Spleen (tissue), 11 donors: ENCODE results near the gene TIE1. TPM values are rescaled to one million over a fixed set of nuclear protein-coding genes. Genes with fewer than 3 reads are reported as not detected.

ENCODE experiments used
- DNase-seq: peaks from one replicate; pipeline ENCODE4 v3.0.0-alpha.2; 2020
- H3K27ac ChIP-seq, 8 donors: fragments of 200-600 bp; sonication (generic) in 7 of 8; 1 replicate in 4 of 8; 2 replicates in 4 of 8; pipeline versions ENCODE4 v1.5.0 to v1.8.0; 2016 to 2021; ENCODE audit warnings: inconsistent platforms in 4 of 8, mild to moderate bottlenecking in 4 of 8, moderate library complexity in 1 of 8
- H3K27me3 ChIP-seq, 7 donors: fragments of 200-600 bp; sonication (generic) in 6 of 7; replicated peaks in 1 of 7; 1 replicate in 4 of 7; 2 replicates in 3 of 7; pipeline versions ENCODE4 v1.5.0 to v1.8.0; 2016 to 2021; ENCODE audit warnings: inconsistent platforms in 3 of 7, mild to moderate bottlenecking in 1 of 7
- H3K36me3 ChIP-seq, 6 donors: fragments of 200-600 bp; sonication (generic) in 5 of 6; 1 replicate in 4 of 6; 2 replicates in 2 of 6; pipeline versions ENCODE4 v1.5.0 to v1.8.0; 2016 to 2021; ENCODE audit warnings: inconsistent platforms in 2 of 6
- H3K4me1 ChIP-seq, 6 donors: fragments of 200-600 bp; sonication (generic) in 5 of 6; 1 replicate in 3 of 6; 2 replicates in 3 of 6; pipeline versions ENCODE4 v1.5.0 to v1.8.0; 2016 to 2021; ENCODE audit warnings: inconsistent platforms in 3 of 6
- H3K4me3 ChIP-seq, 8 donors: fragments of 200-600 bp; sonication (generic) in 7 of 8; 1 replicate in 4 of 8; 2 replicates in 4 of 8; pipeline versions ENCODE4 v1.5.0 to v1.8.0; 2016 to 2021; ENCODE audit warnings: inconsistent platforms in 4 of 8, mild to moderate bottlenecking in 4 of 8, moderate library complexity in 2 of 8
- H3K9me3 ChIP-seq, 8 donors: fragments of 200-600 bp; sonication (generic) in 7 of 8; 1 replicate in 4 of 8; 2 replicates in 4 of 8; pipeline versions ENCODE4 v1.5.0 to v1.8.0; 2016 to 2021; ENCODE audit warnings: inconsistent platforms in 4 of 8
- POLR2A ChIP-seq, 3 donors: fragments of 450-650 bp; IDR thresholded peaks; one replicate each; pipeline ENCODE4 v1.5.1; 2017; ENCODE audit warnings: antibody characterized with exemption in 3 of 3, mild to moderate bottlenecking in 1 of 3
- POLR2AphosphoS5 ChIP-seq, 3 donors: sonication (generic); formaldehyde crosslinking; IDR thresholded peaks; one replicate each; pipeline ENCODE4 v1.5.1; 2017; ENCODE audit warnings: antibody characterized with exemption in 3 of 3
- WGBS, 5 donors: extraction: QIAGEN DNeasy Blood & Tissue Kit in 3 of 5; methylation state at CpG; one replicate each; pipeline versions ENCODE4 v1.1.5 to v1.1.7; 2013 to 2018; 5-methylcytosine and 5-hydroxymethylcytosine counted together
- intact Hi-C: fragments of 100-400 bp; cut with DNase I; formaldehyde crosslinking; loops from one replicate; pipeline ENCODE4 v1.15.0; 2023; ENCODE audit warnings: low total_unique reads
- polyA plus RNA-seq, 3 donors: library from polyadenylated mRNA; stranded (reverse); fragments of 200-250 nt; gene quantifications; one replicate each; pipeline ENCODE4 v1.2.1, GENCODE V29; 2013
- total RNA-seq, 7 donors: library from RNA; depleted of rRNA in 3 of 7; stranded (reverse); fragments of >200 nt in 3 of 7; fragmentation: NEBNext Ultra II Directional in 4 of 7; extraction: Animal tissue kit (Norgen Biotek cat#: 25700) in 4 of 7; gene quantifications; one replicate each; pipeline versions ENCODE4 v1.1.0 to v1.2.1, GENCODE V29; 2016 to 2021
- TF ChIP-seq, protein P1 (sequence below), 11 experiments: fragments of 200-600 bp in 7 of 11; fragments of 450-650 bp in 4 of 11; sonication (generic) in 4 of 11; IDR thresholded peaks in 8 of 11; conservative IDR thresholded peaks in 3 of 11; 1 replicate in 7 of 11; 2 replicates in 4 of 11; pipeline versions ENCODE4 v1.4.0 to v1.8.0; 2016 to 2021; ENCODE audit warnings: antibody characterized with exemption in 11 of 11, inconsistent platforms in 4 of 11, mild to moderate bottlenecking in 1 of 11
- donor health status: healthy with polysubstance abuse.
- donor health status: DM: no; HTN: no; CAD: no; lungs with moderate emphysema.
- donor health status: DM: no; HTN: no; CAD: no.
- donor health status: Bipolar disorder and iron deficiency.
- donor health status: healthy.
- donor health status: DM: no; HTN: no; CAD: no.
- donor health status: DM: yes; HTN: yes; CAD: no.

The TIE1 gene
- total and polyA plus RNA-seq, 10 donors: 4.9 to 81.8 (median 55.7) TPM

DNA sequence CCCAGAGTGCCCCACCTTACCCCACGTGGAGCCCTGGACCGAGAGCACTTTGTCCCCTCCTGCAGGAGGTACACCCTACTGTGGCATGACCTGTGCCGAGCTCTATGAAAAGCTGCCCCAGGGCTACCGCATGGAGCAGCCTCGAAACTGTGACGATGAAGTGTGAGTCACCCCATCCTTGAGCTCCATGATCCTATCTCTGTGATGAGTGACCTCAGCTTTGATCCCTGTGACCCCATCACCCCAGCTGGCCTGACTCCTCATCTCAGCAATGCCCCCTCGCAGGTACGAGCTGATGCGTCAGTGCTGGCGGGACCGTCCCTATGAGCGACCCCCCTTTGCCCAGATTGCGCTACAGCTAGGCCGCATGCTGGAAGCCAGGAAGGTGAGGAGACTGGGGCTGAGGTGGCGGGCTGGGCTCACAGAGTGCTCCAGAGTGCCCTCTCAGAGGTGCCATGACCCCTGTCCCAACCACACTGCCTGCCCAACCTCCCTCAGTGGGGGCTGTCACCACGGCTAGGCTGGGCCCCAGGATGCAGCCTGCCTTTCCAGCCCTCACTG, 20.6 kb downstream of the TIE1 start:
- intact Hi-C loops: no loop called here
- whole genome bisulfite sequencing, 5 donors: 86 to 97% (median 94%) methylated on average over 10 to 16 of the region's 16 CpGs

DNA sequence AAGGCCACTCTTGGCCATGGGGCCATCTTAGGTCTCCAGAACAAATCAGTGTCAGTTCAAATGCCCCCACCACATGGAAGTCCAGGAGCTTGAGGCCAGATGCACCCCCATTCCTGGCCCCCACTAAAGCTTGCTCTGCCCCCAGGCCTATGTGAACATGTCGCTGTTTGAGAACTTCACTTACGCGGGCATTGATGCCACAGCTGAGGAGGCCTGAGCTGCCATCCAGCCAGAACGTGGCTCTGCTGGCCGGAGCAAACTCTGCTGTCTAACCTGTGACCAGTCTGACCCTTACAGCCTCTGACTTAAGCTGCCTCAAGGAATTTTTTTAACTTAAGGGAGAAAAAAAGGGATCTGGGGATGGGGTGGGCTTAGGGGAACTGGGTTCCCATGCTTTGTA, 21.7 kb downstream of the TIE1 start:
- no peak overlapping the region for H3K4me3 ChIP-seq
- H3K9me3 ChIP-seq: peaks cover 0 to 28% (median 24%) of the 10 kb centered on the region in 8 donors
- TF ChIP-seq POLR2A (IDR thresholded peaks at IDR 0.05) (no peak), POLR2AphosphoS5 (IDR thresholded peaks at IDR 0.05) (no peak)
- TF ChIP-seq, protein P1, sequence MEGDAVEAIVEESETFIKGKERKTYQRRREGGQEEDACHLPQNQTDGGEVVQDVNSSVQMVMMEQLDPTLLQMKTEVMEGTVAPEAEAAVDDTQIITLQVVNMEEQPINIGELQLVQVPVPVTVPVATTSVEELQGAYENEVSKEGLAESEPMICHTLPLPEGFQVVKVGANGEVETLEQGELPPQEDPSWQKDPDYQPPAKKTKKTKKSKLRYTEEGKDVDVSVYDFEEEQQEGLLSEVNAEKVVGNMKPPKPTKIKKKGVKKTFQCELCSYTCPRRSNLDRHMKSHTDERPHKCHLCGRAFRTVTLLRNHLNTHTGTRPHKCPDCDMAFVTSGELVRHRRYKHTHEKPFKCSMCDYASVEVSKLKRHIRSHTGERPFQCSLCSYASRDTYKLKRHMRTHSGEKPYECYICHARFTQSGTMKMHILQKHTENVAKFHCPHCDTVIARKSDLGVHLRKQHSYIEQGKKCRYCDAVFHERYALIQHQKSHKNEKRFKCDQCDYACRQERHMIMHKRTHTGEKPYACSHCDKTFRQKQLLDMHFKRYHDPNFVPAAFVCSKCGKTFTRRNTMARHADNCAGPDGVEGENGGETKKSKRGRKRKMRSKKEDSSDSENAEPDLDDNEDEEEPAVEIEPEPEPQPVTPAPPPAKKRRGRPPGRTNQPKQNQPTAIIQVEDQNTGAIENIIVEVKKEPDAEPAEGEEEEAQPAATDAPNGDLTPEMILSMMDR (IDR thresholded peaks at IDR 0.05 in 8 of 11, conservative IDR thresholded peaks at IDR 0.05 in 3 of 11): no peak
- no peaks in the 10 kb centered on the region for H3K27me3 ChIP-seq
- intact Hi-C loops: no loop called here
- DNase-seq: no peak
- no peak overlapping the region for H3K27ac ChIP-seq
- H3K4me1 ChIP-seq: no peaks in the 10 kb centered on the region
- 85 to 98% (median 97%) methylated on average over 5 of the region's 5 CpGs for WGBS, 5 donors
- H3K36me3 ChIP-seq: peaks cover 0 to 71% (median 11%) of the 10 kb centered on the region in 6 donors

More for the DNA sequence above, 20.6 kb downstream of the TIE1 start:
- Histone ChIP-seq H3K36me3 (peaks cover 0 to 74% (median 11%) of the 10 kb centered on the region in 6 donors), H3K4me1 (peaks cover 0 to under 1% (median 0%) of the 10 kb centered on the region in 6 donors), H3K27ac (no peak overlapping the region), H3K9me3 (peaks cover 0 to 23% (median 21%) of the 10 kb centered on the region in 8 donors), H3K27me3 (no peaks in the 10 kb centered on the region), H3K4me3 (no peak overlapping the region)
- DNase-seq: no peak
- TF ChIP-seq POLR2AphosphoS5 (IDR thresholded peaks at IDR 0.05) (no peak), POLR2A (IDR thresholded peaks at IDR 0.05) (no peak)
- TF ChIP-seq, protein P1 (IDR thresholded peaks at IDR 0.05 in 8 of 11, conservative IDR thresholded peaks at IDR 0.05 in 3 of 11): no peak

DNA sequence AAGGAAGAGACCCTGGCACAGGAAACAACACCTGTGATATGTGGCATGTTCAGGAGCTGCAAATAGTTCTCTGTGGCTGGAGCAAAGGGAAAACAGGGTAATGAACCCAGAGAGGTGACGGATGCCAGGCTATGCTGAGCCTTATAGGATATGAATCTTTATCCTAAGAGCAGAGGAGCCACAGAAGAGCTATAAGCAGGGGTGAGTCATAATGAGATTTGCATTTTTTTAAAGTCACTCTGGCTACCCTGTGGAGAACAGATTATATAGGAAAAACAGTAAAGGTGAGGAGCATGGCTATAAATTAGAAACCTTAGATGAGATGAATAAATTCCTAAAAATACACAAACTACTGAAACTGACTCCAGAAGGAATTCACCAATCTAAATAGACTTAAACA, 24.0 kb downstream of the TIE1 start:
- WGBS, 5 donors: 71 to 86% (median 79%) methylated on average over 1 of the region's 1 CpG
- Histone ChIP-seq H3K27ac (no peak overlapping the region), H3K9me3 (peaks cover 0 to 38% (median 32%) of the 10 kb centered on the region in 8 donors), H3K27me3 (no peaks in the 10 kb centered on the region), H3K4me1 (peaks cover 0 to 6% (median 4%) of the 10 kb centered on the region in 6 donors), H3K4me3 (no peak overlapping the region), H3K36me3 (peaks cover 0 to 50% (median 11%) of the 10 kb centered on the region in 6 donors)
- DNase-seq: no peak
- TF ChIP-seq POLR2AphosphoS5 (IDR thresholded peaks at IDR 0.05) (no peak), POLR2A (IDR thresholded peaks at IDR 0.05) (no peak)
- TF ChIP-seq, protein P1 (IDR thresholded peaks at IDR 0.05 in 8 of 11, conservative IDR thresholded peaks at IDR 0.05 in 3 of 11): no peak
- intact Hi-C loops: no loop called here

- no peak overlapping the region for H3K27ac ChIP-seq
- TF ChIP-seq POLR2A (IDR thresholded peaks at IDR 0.05): no peak
- TF ChIP-seq POLR2AphosphoS5 (IDR thresholded peaks at IDR 0.05): no peak
- TF ChIP-seq, protein P1 (IDR thresholded peaks at IDR 0.05 in 8 of 11, conservative IDR thresholded peaks at IDR 0.05 in 3 of 11): no peak
- H3K4me1 ChIP-seq: peaks cover 0 to 12% (median 9%) of the 10 kb centered on the region in 6 donors
- intact Hi-C loops: no loop called here
- no peak for DNase-seq
- no peaks in the 10 kb centered on the region for H3K27me3 ChIP-seq
- H3K4me3 ChIP-seq: no peak overlapping the region
- peaks cover 0 to 45% (median 11%) of the 10 kb centered on the region in 6 donors for H3K36me3 ChIP-seq
- H3K9me3 ChIP-seq: peaks cover 0 to 38% (median 32%) of the 10 kb centered on the region in 8 donors
These were observed 24.6 kb downstream of the TIE1 start for GRCh38 chr1:43325381-43325780.
